Measurements from ENCODE around the gene CPNE8.

DNA sequence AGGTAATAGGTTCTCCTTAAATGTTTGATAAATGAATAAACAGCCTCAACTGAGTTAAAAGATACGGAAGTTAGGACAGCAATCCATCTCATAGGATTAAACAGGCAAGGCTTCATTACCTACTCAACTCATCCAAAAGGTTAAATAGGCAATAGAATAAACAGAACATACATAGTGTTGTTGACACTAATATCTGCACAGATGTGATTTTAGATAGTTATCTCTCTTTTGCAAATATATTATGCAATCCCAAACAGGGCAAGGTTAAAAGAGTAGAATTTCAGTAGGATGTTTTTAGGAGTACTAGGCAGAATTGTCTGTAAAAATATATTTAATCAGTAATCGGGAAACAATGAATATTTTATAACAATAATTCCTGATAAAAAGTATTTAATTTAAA lies 276.3 kb downstream of the CPNE8 start:
- TF ChIP-seq, protein P1, sequence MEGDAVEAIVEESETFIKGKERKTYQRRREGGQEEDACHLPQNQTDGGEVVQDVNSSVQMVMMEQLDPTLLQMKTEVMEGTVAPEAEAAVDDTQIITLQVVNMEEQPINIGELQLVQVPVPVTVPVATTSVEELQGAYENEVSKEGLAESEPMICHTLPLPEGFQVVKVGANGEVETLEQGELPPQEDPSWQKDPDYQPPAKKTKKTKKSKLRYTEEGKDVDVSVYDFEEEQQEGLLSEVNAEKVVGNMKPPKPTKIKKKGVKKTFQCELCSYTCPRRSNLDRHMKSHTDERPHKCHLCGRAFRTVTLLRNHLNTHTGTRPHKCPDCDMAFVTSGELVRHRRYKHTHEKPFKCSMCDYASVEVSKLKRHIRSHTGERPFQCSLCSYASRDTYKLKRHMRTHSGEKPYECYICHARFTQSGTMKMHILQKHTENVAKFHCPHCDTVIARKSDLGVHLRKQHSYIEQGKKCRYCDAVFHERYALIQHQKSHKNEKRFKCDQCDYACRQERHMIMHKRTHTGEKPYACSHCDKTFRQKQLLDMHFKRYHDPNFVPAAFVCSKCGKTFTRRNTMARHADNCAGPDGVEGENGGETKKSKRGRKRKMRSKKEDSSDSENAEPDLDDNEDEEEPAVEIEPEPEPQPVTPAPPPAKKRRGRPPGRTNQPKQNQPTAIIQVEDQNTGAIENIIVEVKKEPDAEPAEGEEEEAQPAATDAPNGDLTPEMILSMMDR (IDR thresholded peaks at IDR 0.05; ENCODE audit: low read length): no peak
- TF ChIP-seq EZH2phosphoT487 (IDR thresholded peaks at IDR 0.05; ENCODE audit: low read length): no peak
